ENCODE measurements around the gene MTMR12.

Gene MTMR12

DNA sequence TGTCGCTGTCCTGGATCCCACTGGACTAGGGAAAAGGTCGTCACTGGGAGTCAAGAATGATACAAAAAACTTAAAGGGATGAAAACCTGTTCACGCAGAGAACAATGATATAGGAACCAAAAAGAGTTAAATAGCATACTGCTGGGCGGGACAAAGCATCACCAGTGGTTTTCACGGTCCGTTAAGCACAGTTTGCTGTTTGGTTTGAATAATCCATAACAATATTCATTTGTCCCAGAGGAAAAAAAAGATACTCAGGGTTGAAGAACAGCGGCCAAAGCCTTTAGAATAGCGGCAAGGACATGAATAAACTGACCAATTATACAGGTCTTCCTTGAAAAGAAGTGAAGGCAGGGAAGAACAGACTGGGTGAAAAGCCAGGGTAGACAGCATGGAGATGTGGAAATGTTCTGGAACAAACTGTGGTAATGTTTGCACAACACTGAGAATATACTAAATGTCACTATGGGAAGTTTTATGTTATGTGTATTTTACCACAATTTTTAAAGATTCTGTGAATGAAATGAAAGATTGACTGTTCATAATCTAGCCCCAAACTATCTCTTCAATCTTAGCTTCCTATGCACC is 60.8 kb downstream of the MTMR12 start:
- Histone ChIP-seq H3K9me3 (ENCODE audit: low read length) (peaks cover 3% of the 10 kb centered on the region), H3K4me1 (ENCODE audit: insufficient read depth, low read length) (peaks cover 14% of the 10 kb centered on the region), H2AFZ (ENCODE audit: low read depth, low read length) (no peak overlapping the region), H3K4me3 (ENCODE audit: low read length) (no peak overlapping the region), H3K27me3 (ENCODE audit: insufficient read depth, low read length) (no peaks in the 10 kb centered on the region), H3K36me3 (ENCODE audit: insufficient read depth, low read length) (peaks cover 67% of the 10 kb centered on the region)

DNA sequence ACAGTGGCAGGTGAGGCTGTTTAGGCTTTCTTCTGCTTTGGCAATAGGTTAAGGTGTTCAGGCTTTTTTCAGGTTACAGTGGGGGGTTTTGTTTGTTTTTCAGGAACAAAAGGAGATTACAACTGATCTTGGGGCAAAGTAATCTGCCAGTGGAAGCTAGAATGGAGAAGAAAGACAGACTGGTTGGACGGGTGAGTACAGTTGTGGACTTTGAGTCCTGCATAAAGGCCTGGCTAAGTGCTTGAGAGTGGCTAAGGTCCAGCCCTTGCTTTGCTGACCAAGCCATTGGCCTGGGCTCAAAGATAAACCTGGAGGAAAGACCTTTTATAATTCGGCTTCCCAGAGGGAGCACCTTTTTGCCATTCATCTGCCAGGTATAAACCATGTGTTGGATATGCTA is 63.1 kb downstream of the MTMR12 start:
- no peak overlapping the region for H2AFZ ChIP-seq (ENCODE audit: low read depth, low read length)
- H3K27me3 ChIP-seq (ENCODE audit: insufficient read depth, low read length): no peaks in the 10 kb centered on the region
- peaks cover 3% of the 10 kb centered on the region for H3K9me3 ChIP-seq (ENCODE audit: low read length)
- peaks cover 66% of the 10 kb centered on the region for H3K36me3 ChIP-seq (ENCODE audit: insufficient read depth, low read length)
- H3K4me1 ChIP-seq (ENCODE audit: insufficient read depth, low read length): peaks cover 14% of the 10 kb centered on the region
- no peak overlapping the region for H3K4me3 ChIP-seq (ENCODE audit: low read length)

- Histone ChIP-seq H3K36me3 (ENCODE audit: insufficient read depth, low read length) (peaks cover 82% of the 10 kb centered on the region), H2AFZ (ENCODE audit: low read depth, low read length) (no peak overlapping the region), H3K4me1 (ENCODE audit: insufficient read depth, low read length) (no peaks in the 10 kb centered on the region), H3K27me3 (ENCODE audit: insufficient read depth, low read length) (no peaks in the 10 kb centered on the region), H3K4me3 (ENCODE audit: low read length) (no peak overlapping the region), H3K9me3 (ENCODE audit: low read length) (no peaks in the 10 kb centered on the region)
Measured at GRCh38 chr5:32245742-32246141, 67.0 kb downstream of the MTMR12 start.

DNA sequence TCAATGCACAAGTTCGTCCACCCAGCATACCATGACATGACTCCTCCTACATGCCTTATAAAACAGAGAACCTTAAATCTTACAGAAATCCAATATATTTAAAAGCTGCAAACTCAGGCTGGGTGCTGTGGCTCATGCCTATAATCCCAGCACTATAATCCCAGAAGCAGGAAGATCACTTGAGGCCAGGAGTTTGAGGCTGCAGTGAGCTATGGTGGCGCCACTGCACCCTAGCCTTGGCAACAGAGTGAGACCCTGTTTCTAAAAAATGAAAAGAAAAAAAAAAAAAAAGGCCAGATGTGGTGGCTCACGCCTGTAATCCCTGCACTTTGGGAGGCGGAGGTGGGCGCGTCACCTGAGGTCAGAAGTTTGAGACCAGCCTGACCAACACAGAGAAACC is 68.7 kb downstream of the MTMR12 start:
- no peaks in the 10 kb centered on the region for H3K27me3 ChIP-seq (ENCODE audit: insufficient read depth, low read length)
- H3K36me3 ChIP-seq (ENCODE audit: insufficient read depth, low read length): peaks cover 75% of the 10 kb centered on the region
- H3K4me3 ChIP-seq (ENCODE audit: low read length): no peak overlapping the region
- H3K4me1 ChIP-seq (ENCODE audit: insufficient read depth, low read length): no peaks in the 10 kb centered on the region
- no peaks in the 10 kb centered on the region for H3K9me3 ChIP-seq (ENCODE audit: low read length)
- no peak overlapping the region for H2AFZ ChIP-seq (ENCODE audit: low read depth, low read length)

DNA sequence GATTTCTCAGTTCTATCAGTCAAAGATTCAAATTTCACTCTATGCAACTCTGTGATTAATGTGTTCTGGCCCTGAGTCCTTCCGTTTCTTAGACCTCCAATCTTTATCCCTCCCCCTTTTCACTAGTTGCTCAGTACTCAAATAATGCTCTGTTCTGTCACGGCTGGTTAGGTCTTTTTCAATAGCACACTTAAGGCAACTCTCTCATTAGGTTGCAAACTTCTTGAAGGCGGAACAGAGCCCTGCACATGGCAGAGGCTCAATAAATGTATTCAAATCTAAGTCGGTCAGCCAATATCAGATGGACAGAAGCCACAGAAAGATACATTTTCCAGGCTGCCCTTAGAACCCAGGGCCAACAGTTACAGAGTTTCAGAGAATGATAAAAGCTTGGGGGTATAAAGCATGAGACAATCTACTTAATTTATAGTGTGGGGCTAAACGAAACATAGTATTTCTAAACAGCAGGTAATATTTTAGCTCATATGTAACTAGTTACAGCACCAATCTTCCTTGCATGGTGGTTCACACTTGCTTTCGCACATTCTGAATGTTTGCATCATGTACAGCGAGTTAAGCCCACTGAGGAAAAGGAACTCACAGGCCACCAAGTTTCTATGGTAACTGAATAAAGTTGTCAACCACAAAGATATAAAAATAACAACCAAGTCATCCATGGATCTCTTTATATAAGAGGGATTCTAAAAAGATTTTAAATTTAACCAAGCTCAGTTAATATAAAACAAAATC is 71.5 kb downstream of the MTMR12 start:
- Histone ChIP-seq H3K4me3 (ENCODE audit: low read length) (no peak overlapping the region), H3K27me3 (ENCODE audit: insufficient read depth, low read length) (no peaks in the 10 kb centered on the region), H2AFZ (ENCODE audit: low read depth, low read length) (no peak overlapping the region), H3K4me1 (ENCODE audit: insufficient read depth, low read length) (no peaks in the 10 kb centered on the region), H3K9me3 (ENCODE audit: low read length) (no peaks in the 10 kb centered on the region), H3K36me3 (ENCODE audit: insufficient read depth, low read length) (peaks cover 63% of the 10 kb centered on the region)

DNA sequence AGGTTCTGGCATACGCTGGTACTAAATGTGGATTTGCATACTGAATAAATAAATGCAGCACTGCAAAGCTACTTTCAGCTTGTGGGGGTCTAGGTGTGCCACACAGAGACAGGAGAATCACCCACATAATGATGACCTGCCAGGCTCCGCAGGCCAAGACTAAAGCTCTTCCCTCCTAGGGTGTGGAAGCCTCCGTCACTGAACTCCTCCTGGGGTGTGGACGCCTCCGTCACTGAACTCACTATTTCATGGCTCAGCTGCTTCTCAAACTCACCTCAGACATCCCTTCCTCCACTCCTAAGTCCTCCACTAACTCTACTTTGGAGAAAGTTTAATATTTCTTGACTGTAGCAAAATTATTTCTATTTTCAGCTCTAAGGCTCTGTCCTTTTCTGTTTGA is 73.4 kb downstream of the MTMR12 start:
- Histone ChIP-seq H3K4me1 (ENCODE audit: insufficient read depth, low read length) (no peaks in the 10 kb centered on the region), H3K27me3 (ENCODE audit: insufficient read depth, low read length) (no peaks in the 10 kb centered on the region), H3K9me3 (ENCODE audit: low read length) (no peaks in the 10 kb centered on the region), H2AFZ (ENCODE audit: low read depth, low read length) (no peak overlapping the region), H3K4me3 (ENCODE audit: low read length) (no peak overlapping the region), H3K36me3 (ENCODE audit: insufficient read depth, low read length) (peaks cover 69% of the 10 kb centered on the region)

GRCh38 chr5:32233696-32234447 is 78.9 kb downstream of the MTMR12 start:
- Histone ChIP-seq H2AFZ (ENCODE audit: low read depth, low read length) (no peak overlapping the region), H3K4me1 (ENCODE audit: insufficient read depth, low read length) (no peaks in the 10 kb centered on the region), H3K4me3 (ENCODE audit: low read length) (no peak overlapping the region), H3K9me3 (ENCODE audit: low read length) (no peaks in the 10 kb centered on the region), H3K36me3 (ENCODE audit: insufficient read depth, low read length) (peaks cover 67% of the 10 kb centered on the region), H3K27me3 (ENCODE audit: insufficient read depth, low read length) (no peaks in the 10 kb centered on the region)

DNA sequence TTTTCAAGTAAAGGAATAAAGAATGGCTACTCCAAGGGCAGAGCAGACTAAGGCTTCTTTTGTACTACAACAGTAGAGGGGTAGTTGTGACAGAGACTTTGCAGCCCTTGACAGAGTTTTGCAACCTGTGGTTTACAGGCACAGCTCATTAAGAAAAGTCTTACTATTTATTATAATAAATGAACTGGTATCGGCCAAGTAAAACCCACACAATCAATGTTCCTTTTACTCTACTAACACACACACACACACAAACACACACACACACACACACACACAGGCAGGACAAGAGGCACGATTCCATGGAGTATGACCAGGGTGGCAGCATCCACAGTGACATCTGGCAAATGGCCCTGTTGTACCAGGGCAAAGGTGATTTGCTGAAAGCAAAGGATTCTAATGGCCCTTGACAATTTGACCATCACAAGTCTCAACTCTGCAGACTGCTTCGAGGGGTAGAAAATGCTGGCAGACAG is 79.5 kb downstream of the MTMR12 start:
- Histone ChIP-seq H3K4me3 (ENCODE audit: low read length) (no peak overlapping the region), H3K4me1 (ENCODE audit: insufficient read depth, low read length) (no peaks in the 10 kb centered on the region), H3K36me3 (ENCODE audit: insufficient read depth, low read length) (peaks cover 66% of the 10 kb centered on the region), H3K9me3 (ENCODE audit: low read length) (no peaks in the 10 kb centered on the region), H3K27me3 (ENCODE audit: insufficient read depth, low read length) (no peaks in the 10 kb centered on the region), H2AFZ (ENCODE audit: low read depth, low read length) (no peak overlapping the region)

- Histone ChIP-seq H3K27me3 (ENCODE audit: insufficient read depth, low read length) (no peaks in the 10 kb centered on the region), H3K36me3 (ENCODE audit: insufficient read depth, low read length) (peaks cover 66% of the 10 kb centered on the region), H3K4me3 (ENCODE audit: low read length) (no peak overlapping the region), H3K4me1 (ENCODE audit: insufficient read depth, low read length) (no peaks in the 10 kb centered on the region), H2AFZ (ENCODE audit: low read depth, low read length) (no peak overlapping the region), H3K9me3 (ENCODE audit: low read length) (no peaks in the 10 kb centered on the region)
Measured at GRCh38 chr5:32232441-32233219, 80.1 kb downstream of the MTMR12 start.

- no peaks in the 10 kb centered on the region for H3K4me1 ChIP-seq (ENCODE audit: insufficient read depth, low read length)
- peaks cover 61% of the 10 kb centered on the region for H3K36me3 ChIP-seq (ENCODE audit: insufficient read depth, low read length)
- H3K27me3 ChIP-seq (ENCODE audit: insufficient read depth, low read length): no peaks in the 10 kb centered on the region
- H3K4me3 ChIP-seq (ENCODE audit: low read length): no peak overlapping the region
- no peaks in the 10 kb centered on the region for H3K9me3 ChIP-seq (ENCODE audit: low read length)
- no peak overlapping the region for H2AFZ ChIP-seq (ENCODE audit: low read depth, low read length)
Measured at GRCh38 chr5:32231929-32232328, 80.8 kb downstream of the MTMR12 start.

DNA sequence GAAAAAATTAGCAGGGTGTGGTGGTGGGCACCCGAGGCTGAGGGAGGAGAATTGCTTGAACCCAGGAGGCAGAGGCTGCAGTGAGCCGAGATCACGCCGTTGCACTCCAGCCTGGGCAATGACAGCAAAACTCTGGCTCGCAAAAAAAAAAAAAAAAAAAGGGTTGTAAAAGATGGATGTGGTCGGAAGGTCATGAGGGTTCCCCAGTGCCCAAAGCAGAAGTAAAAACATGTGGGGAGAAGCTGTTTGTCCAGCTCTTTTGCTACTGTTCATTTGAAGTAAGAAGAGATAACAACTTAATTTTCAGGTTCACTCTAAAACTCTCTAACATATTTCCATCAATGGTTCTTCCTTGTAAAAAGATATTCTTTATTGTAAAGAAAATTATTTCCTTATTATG is 81.5 kb downstream of the MTMR12 start:
- Histone ChIP-seq H3K27me3 (ENCODE audit: insufficient read depth, low read length) (no peaks in the 10 kb centered on the region), H3K4me1 (ENCODE audit: insufficient read depth, low read length) (no peaks in the 10 kb centered on the region), H3K9me3 (ENCODE audit: low read length) (no peaks in the 10 kb centered on the region), H3K4me3 (ENCODE audit: low read length) (no peak overlapping the region), H3K36me3 (ENCODE audit: insufficient read depth, low read length) (peaks cover 58% of the 10 kb centered on the region), H2AFZ (ENCODE audit: low read depth, low read length) (no peak overlapping the region)

GRCh38 chr5:32230356-32231099 is 82.2 kb downstream of the MTMR12 start:
- H3K27me3 ChIP-seq (ENCODE audit: insufficient read depth, low read length): no peaks in the 10 kb centered on the region
- peaks cover 51% of the 10 kb centered on the region for H3K36me3 ChIP-seq (ENCODE audit: insufficient read depth, low read length)
- H3K4me3 ChIP-seq (ENCODE audit: low read length): no peak overlapping the region
- H2AFZ ChIP-seq (ENCODE audit: low read depth, low read length): no peak overlapping the region
- H3K4me1 ChIP-seq (ENCODE audit: insufficient read depth, low read length): no peaks in the 10 kb centered on the region
- H3K9me3 ChIP-seq (ENCODE audit: low read length): no peaks in the 10 kb centered on the region
